ENCODE results near the gene CDH4.

DNA sequence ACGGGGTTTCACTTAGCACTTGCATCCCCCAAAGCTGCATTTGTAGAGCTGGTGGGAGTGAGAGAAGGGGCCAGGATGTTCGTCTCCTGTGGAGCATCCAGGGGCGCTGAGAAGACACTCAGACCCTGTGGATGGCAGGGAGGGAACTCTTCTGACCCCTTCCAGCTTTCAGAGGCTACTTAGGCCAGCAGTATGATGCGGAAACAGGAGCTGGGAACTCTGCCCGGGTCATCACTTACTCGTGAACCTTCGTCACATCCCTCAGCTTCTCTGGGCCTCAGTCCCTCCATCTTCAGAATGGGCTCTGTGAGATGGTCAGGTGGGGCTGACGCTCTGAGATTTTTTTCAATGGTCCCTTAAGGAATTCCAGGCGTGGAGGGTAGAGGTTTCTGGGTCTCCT is 585.1 kb downstream of the CDH4 start:
- TF ChIP-seq CEBPB (IDR thresholded peaks at IDR 0.05; ENCODE audit: low read depth, low read length), result no peak
- TF ChIP-seq MAFK (IDR thresholded peaks at IDR 0.05; ENCODE audit: low read depth, low read length), result no peak
- TF ChIP-seq RAD21 (IDR thresholded peaks at IDR 0.05; ENCODE audit: low read length), result no peak
- TF ChIP-seq, protein P1, sequence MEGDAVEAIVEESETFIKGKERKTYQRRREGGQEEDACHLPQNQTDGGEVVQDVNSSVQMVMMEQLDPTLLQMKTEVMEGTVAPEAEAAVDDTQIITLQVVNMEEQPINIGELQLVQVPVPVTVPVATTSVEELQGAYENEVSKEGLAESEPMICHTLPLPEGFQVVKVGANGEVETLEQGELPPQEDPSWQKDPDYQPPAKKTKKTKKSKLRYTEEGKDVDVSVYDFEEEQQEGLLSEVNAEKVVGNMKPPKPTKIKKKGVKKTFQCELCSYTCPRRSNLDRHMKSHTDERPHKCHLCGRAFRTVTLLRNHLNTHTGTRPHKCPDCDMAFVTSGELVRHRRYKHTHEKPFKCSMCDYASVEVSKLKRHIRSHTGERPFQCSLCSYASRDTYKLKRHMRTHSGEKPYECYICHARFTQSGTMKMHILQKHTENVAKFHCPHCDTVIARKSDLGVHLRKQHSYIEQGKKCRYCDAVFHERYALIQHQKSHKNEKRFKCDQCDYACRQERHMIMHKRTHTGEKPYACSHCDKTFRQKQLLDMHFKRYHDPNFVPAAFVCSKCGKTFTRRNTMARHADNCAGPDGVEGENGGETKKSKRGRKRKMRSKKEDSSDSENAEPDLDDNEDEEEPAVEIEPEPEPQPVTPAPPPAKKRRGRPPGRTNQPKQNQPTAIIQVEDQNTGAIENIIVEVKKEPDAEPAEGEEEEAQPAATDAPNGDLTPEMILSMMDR (conservative IDR thresholded peaks at IDR 0.05; ENCODE audit: low read depth, low read length), result no peak
- no peak for TF ChIP-seq POLR2A (IDR thresholded peaks at IDR 0.05; ENCODE audit: low read depth, low read length)
- no peak for TF ChIP-seq NFE2L2 (IDR thresholded peaks at IDR 0.05; ENCODE audit: low read depth, low read length)
- no peak for TF ChIP-seq SMC3 (IDR thresholded peaks at IDR 0.05; ENCODE audit: low read depth, low read length)
- TF ChIP-seq, protein P2, sequence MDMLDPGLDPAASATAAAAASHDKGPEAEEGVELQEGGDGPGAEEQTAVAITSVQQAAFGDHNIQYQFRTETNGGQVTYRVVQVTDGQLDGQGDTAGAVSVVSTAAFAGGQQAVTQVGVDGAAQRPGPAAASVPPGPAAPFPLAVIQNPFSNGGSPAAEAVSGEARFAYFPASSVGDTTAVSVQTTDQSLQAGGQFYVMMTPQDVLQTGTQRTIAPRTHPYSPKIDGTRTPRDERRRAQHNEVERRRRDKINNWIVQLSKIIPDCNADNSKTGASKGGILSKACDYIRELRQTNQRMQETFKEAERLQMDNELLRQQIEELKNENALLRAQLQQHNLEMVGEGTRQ (IDR thresholded peaks at IDR 0.05; ENCODE audit: low read depth, low read length), result no peak

Measured in IMR-90 (cell line).